ENCODE measurements around the gene TTC14. TPM values are rescaled to one million over a fixed set of nuclear protein-coding genes. Genes with fewer than 3 reads are reported as not detected.

Gene TTC14
- total and polyA plus RNA-seq, 4 donors: 5.3 to 34.5 (median 13.2) TPM

DNA sequence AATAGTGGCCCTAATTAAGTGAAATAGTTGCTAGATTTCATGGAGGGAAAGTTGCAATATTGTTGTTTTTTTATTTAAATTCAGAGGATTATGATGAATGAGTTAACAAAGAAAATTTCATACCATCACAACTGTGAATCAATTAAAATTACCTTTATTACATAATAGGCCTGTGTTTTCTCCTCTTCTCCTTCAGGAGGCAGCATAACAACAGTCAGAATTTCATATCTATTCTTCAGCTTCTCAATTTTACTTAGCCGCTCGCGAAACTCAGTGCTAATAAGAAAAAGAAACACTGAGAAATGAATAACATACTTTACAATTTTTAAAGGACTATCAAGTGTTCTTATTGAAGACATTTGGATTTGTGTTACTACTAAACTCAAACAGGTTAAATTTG lies 29.4 kb downstream of the TTC14 start:
- Histone ChIP-seq H3K36me3 (ENCODE audit: control insufficient read depth in 4 of 4, insufficient read depth in 3 of 4, low read depth in 1 of 4, low read length in 3 of 4) (no peaks in the 10 kb centered on the region), H3K4me3 (ENCODE audit: low read depth in 1 of 3, low read length in 3 of 3) (no peak overlapping the region), H3K4me1 (ENCODE audit: control insufficient read depth in 4 of 4, insufficient read depth in 4 of 4, low read length in 3 of 4) (no peaks in the 10 kb centered on the region), H3K9me3 (ENCODE audit: control insufficient read depth in 4 of 4, low read length in 3 of 4) (no peaks in the 10 kb centered on the region), H3K27me3 (ENCODE audit: control insufficient read depth in 4 of 4, insufficient read depth in 4 of 4, low read length in 3 of 4) (peaks cover 0 to 3% (median 1%) of the 10 kb centered on the region in 4 donors), H3K27ac (ENCODE audit: low read depth in 1 of 2, low read length in 2 of 2) (no peak overlapping the region), H3K9ac (ENCODE audit: low read depth in 1 of 2, low read length in 2 of 2) (no peak overlapping the region)
- no peak for DNase-seq (ENCODE audit: low spot score)
- TF ChIP-seq SP1 (IDR thresholded peaks at IDR 0.05) (no peak), EGR1 (IDR thresholded peaks at IDR 0.05; ENCODE audit: low read depth in 2 of 2) (no peak), JUND (IDR thresholded peaks at IDR 0.05) (no peak), NR2F2 (IDR thresholded peaks at IDR 0.05) (no peak), HNF4A (conservative IDR thresholded peaks at IDR 0.05) (no peak), TAF1 (conservative IDR thresholded peaks at IDR 0.05) (no peak), GABPA (IDR thresholded peaks at IDR 0.05 in 1 of 2, conservative IDR thresholded peaks at IDR 0.05 in 1 of 2) (no peak)
- TF ChIP-seq, protein P1, sequence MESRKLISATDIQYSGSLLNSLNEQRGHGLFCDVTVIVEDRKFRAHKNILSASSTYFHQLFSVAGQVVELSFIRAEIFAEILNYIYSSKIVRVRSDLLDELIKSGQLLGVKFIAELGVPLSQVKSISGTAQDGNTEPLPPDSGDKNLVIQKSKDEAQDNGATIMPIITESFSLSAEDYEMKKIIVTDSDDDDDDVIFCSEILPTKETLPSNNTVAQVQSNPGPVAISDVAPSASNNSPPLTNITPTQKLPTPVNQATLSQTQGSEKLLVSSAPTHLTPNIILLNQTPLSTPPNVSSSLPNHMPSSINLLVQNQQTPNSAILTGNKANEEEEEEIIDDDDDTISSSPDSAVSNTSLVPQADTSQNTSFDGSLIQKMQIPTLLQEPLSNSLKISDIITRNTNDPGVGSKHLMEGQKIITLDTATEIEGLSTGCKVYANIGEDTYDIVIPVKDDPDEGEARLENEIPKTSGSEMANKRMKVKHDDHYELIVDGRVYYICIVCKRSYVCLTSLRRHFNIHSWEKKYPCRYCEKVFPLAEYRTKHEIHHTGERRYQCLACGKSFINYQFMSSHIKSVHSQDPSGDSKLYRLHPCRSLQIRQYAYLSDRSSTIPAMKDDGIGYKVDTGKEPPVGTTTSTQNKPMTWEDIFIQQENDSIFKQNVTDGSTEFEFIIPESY (IDR thresholded peaks at IDR 0.05): no peak
- TF ChIP-seq, protein P2, sequence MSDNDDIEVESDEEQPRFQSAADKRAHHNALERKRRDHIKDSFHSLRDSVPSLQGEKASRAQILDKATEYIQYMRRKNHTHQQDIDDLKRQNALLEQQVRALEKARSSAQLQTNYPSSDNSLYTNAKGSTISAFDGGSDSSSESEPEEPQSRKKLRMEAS (IDR thresholded peaks at IDR 0.05): no peak
- TF ChIP-seq, protein P3, sequence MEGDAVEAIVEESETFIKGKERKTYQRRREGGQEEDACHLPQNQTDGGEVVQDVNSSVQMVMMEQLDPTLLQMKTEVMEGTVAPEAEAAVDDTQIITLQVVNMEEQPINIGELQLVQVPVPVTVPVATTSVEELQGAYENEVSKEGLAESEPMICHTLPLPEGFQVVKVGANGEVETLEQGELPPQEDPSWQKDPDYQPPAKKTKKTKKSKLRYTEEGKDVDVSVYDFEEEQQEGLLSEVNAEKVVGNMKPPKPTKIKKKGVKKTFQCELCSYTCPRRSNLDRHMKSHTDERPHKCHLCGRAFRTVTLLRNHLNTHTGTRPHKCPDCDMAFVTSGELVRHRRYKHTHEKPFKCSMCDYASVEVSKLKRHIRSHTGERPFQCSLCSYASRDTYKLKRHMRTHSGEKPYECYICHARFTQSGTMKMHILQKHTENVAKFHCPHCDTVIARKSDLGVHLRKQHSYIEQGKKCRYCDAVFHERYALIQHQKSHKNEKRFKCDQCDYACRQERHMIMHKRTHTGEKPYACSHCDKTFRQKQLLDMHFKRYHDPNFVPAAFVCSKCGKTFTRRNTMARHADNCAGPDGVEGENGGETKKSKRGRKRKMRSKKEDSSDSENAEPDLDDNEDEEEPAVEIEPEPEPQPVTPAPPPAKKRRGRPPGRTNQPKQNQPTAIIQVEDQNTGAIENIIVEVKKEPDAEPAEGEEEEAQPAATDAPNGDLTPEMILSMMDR (IDR thresholded peaks at IDR 0.05; ENCODE audit: low read depth, low read length, missing input control): no peak
- TF ChIP-seq, protein P4, sequence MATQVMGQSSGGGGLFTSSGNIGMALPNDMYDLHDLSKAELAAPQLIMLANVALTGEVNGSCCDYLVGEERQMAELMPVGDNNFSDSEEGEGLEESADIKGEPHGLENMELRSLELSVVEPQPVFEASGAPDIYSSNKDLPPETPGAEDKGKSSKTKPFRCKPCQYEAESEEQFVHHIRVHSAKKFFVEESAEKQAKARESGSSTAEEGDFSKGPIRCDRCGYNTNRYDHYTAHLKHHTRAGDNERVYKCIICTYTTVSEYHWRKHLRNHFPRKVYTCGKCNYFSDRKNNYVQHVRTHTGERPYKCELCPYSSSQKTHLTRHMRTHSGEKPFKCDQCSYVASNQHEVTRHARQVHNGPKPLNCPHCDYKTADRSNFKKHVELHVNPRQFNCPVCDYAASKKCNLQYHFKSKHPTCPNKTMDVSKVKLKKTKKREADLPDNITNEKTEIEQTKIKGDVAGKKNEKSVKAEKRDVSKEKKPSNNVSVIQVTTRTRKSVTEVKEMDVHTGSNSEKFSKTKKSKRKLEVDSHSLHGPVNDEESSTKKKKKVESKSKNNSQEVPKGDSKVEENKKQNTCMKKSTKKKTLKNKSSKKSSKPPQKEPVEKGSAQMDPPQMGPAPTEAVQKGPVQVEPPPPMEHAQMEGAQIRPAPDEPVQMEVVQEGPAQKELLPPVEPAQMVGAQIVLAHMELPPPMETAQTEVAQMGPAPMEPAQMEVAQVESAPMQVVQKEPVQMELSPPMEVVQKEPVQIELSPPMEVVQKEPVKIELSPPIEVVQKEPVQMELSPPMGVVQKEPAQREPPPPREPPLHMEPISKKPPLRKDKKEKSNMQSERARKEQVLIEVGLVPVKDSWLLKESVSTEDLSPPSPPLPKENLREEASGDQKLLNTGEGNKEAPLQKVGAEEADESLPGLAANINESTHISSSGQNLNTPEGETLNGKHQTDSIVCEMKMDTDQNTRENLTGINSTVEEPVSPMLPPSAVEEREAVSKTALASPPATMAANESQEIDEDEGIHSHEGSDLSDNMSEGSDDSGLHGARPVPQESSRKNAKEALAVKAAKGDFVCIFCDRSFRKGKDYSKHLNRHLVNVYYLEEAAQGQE (IDR thresholded peaks at IDR 0.05): no peak
- WGBS: 91% methylated on average over 3 of the region's 3 CpGs

DNA sequence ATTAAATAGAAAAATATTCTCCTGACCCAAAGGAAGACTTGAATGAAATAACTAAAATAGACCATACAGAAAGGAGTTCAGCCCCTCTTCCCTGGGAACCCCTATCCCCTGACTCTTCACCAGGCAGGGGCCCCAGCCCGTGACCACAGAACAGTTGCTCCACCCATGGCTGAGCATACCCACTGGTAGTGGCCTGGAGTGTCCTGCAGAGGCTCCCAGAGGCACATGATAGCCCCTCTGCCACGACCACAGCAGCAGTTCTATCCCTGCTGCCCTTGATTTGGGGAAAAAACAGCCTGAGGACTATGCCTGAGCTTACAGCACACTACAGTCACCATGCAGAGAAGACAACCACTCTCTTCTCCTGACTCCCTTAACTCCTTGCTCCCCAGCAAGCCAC lies 31.8 kb downstream of the TTC14 start:
- Histone ChIP-seq H3K4me3 (ENCODE audit: low read depth in 1 of 3, low read length in 3 of 3) (no peak overlapping the region), H3K27ac (ENCODE audit: low read depth in 1 of 2, low read length in 2 of 2) (no peak overlapping the region), H3K9me3 (ENCODE audit: control insufficient read depth in 4 of 4, low read length in 3 of 4) (no peaks in the 10 kb centered on the region), H3K36me3 (ENCODE audit: control insufficient read depth in 4 of 4, insufficient read depth in 3 of 4, low read depth in 1 of 4, low read length in 3 of 4) (no peaks in the 10 kb centered on the region), H3K9ac (ENCODE audit: low read depth in 1 of 2, low read length in 2 of 2) (no peak overlapping the region), H3K27me3 (ENCODE audit: control insufficient read depth in 4 of 4, insufficient read depth in 4 of 4, low read length in 3 of 4) (peaks cover 0 to 3% (median 1%) of the 10 kb centered on the region in 4 donors), H3K4me1 (ENCODE audit: control insufficient read depth in 4 of 4, insufficient read depth in 4 of 4, low read length in 3 of 4) (no peaks in the 10 kb centered on the region)
- no peak for DNase-seq (ENCODE audit: low spot score)
- 23% methylated on average over 2 of the region's 2 CpGs for WGBS
- TF ChIP-seq RXRA (IDR thresholded peaks at IDR 0.05) (no peak), NR2F2 (IDR thresholded peaks at IDR 0.05) (no peak), FOXA1 (IDR thresholded peaks at IDR 0.05) (no peak), YY1 (IDR thresholded peaks at IDR 0.05) (no peak), HNF4A (conservative IDR thresholded peaks at IDR 0.05) (no peak), GABPA (IDR thresholded peaks at IDR 0.05 in 1 of 2, conservative IDR thresholded peaks at IDR 0.05 in 1 of 2) (no peak), FOXA2 (IDR thresholded peaks at IDR 0.05) (no peak), EGR1 (IDR thresholded peaks at IDR 0.05; ENCODE audit: low read depth in 2 of 2) (no peak), HNF4G (IDR thresholded peaks at IDR 0.05) (no peak), TAF1 (conservative IDR thresholded peaks at IDR 0.05) (no peak), SP1 (IDR thresholded peaks at IDR 0.05) (no peak), RAD21 (IDR thresholded peaks at IDR 0.05) (no peak), JUND (IDR thresholded peaks at IDR 0.05) (no peak)
- TF ChIP-seq, protein P4 (IDR thresholded peaks at IDR 0.05): no peak
- TF ChIP-seq, protein P5, sequence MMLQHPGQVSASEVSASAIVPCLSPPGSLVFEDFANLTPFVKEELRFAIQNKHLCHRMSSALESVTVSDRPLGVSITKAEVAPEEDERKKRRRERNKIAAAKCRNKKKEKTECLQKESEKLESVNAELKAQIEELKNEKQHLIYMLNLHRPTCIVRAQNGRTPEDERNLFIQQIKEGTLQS (IDR thresholded peaks at IDR 0.05): no peak
- TF ChIP-seq, protein P2 (IDR thresholded peaks at IDR 0.05): no peak
- TF ChIP-seq, protein P1 (IDR thresholded peaks at IDR 0.05): no peak
